D721Med (cell line): Measurements from ENCODE around the gene LCE1B.

Source experiments
- DNase-seq: peaks from one replicate; pipeline ENCODE4 v3.0.0; 2011; ENCODE audit warnings: low spot score; ENCODE audit not compliant: insufficient read length
- FAIRE-seq: peaks from 2 replicates; lab custom pipeline; 2011; peaks lifted over from hg19 to GRCh38; lab: Jason Lieb, UNC
- CTCF ChIP-seq: IDR thresholded peaks from 2 replicates; pipeline ENCODE4 v1.5.1; 2012; ENCODE audit warnings: mild to moderate bottlenecking, control low read depth; ENCODE audit not compliant: insufficient read depth; ENCODE audit errors: missing control alignments

Gene LCE1B

GRCh38 chr1:152783095-152783494 is 28.7 kb upstream of the LCE1B start:
- no peak for FAIRE-seq
- TF ChIP-seq CTCF, result no peak
- no peak for DNase-seq

- TF ChIP-seq CTCF, result no peak
- DNase-seq (no peak), FAIRE-seq (no peak)
Measured at GRCh38 chr1:152786077-152786476, 25.7 kb upstream of the LCE1B start, which contains the start of gene LCE1E. Gene LCE1E (plus strand): TSS chr1:152786257. CDS start chr1:152787300, 1,043 bp downstream.

- FAIRE-seq, result no peak
- no peak for DNase-seq
- TF ChIP-seq CTCF, result no peak
Measured at GRCh38 chr1:152795686-152796085, 16.1 kb upstream of the LCE1B start.

- TF ChIP-seq CTCF, result no peak
- no peak for FAIRE-seq
- DNase-seq, result no peak
Measured at GRCh38 chr1:152796421-152796820, 15.3 kb upstream of the LCE1B start, which contains the start of gene LCE1D. Gene LCE1D (plus strand): TSS chr1:152796721. CDS start chr1:152797795, 1,074 bp downstream.

- DNase-seq (no peak), FAIRE-seq (no peak)
- TF ChIP-seq CTCF, result no peak
Measured at GRCh38 chr1:152801333-152801732, 10.4 kb upstream of the LCE1B start.

GRCh38 chr1:152806576-152806975 is 5.2 kb upstream of the LCE1B start, which contains the start of gene LCE1C:
Gene LCE1C (minus strand): TSS chr1:152806651. CDS start chr1:152805478, 1,173 bp downstream.
- TF ChIP-seq CTCF, result no peak
- no peak for FAIRE-seq
- no peak for DNase-seq

- no peak for DNase-seq
- no peak for FAIRE-seq
Measured at GRCh38 chr1:152811050-152811449, 721 bp upstream of the LCE1B start.

More at GRCh38 chr1:152811050-152811449, 721 bp upstream of the LCE1B start:
- TF ChIP-seq CTCF, result no peak
